Stimulated activated naive CD8-positive, alpha-beta T cell treated with anti-CD3 and anti-CD28 coated beads, Interleukin-15, Interleukin-2, amounts not matched to agents 100 U/mL and 50 U/mL, for 24 hours (primary cell): Measurements from ENCODE around the gene KRTAP19-4.
"Not testable (repeated sequence)": the region's sequence is repeated elsewhere in the genome, so short reads cannot be mapped to it uniquely, and the experiment has no call there.

Experiments used
- ATAC-seq: fragments of 150-1000 bp; cut with Tn5 transposase; one replicate; pipeline ENCODE4 v1.10.0; 2021
- DNase-seq: peaks from one replicate; pipeline ENCODE4 v3.0.0; 2021

KRTAP19-4 gene

GRCh38 chr21:30497065-30497464, at the start of gene KRTAP19-4:
TSS of gene KRTAP19-4 (minus strand) at chr21:30497165. CDS start at chr21:30497110, 55 bp downstream.
- DNase-seq (no peak), ATAC-seq (no peak)

- DNase-seq (no peak), ATAC-seq (no peak)
These were observed 44.8 kb upstream of the KRTAP19-4 start, which contains the start of gene KRTAP19-6 for GRCh38 chr21:30541764-30542163. TSS of gene KRTAP19-6 (minus strand) at chr21:30541864. CDS start at chr21:30541833, 31 bp downstream.

DNA sequence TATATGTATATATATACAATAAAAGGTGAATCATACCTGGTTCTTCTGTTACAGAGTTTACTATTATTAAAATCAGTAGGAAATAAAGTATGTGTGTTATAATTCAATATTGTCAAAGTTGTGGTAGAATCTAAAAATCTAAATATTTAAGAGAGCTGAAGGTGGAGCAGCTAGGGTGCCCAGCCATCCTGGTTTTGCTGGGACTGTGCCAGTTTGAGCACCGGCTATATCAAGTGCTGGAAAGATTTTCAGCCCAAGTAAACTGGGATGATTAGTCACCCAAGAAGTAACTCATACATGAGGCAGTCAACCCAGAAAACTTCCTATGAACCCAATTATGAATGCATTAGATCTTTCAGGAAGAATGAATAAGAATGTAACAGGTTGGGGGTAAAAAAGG, 21.9 kb upstream of the KRTAP19-4 start:
- ATAC-seq: no peak
- DNase-seq: no peak

DNA sequence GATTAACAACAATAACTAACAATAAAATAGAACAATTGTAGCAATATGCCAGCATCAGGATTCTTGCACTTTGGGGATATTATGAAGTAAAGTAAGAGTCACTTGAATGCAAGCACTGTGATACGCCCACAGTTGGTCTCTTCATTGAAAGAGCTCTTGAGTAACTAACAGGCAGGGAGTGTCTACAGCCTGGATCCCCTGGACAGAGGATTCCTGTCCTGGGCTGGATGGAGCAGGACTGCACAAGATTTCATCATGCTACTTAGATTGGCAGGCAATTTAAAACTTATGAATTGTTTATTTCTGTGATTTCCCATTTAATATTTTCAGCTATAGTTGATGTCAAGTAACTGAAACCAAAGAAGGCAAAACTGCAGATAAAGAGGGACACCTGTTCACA, 18.7 kb upstream of the KRTAP19-4 start:
- ATAC-seq: no peak

GRCh38 chr21:30505621-30506205, 8.7 kb upstream of the KRTAP19-4 start:
- not testable (repeated sequence) for ATAC-seq, DNase-seq

More for the DNA sequence above, 18.7 kb upstream of the KRTAP19-4 start:
- no peak for DNase-seq

GRCh38 chr21:30502041-30502440, 5.1 kb upstream of the KRTAP19-4 start, which contains the start of gene KRTAP19-5:
TSS of gene KRTAP19-5 (minus strand) at chr21:30502141. CDS start at chr21:30502090, 51 bp downstream.
- ATAC-seq (no peak), DNase-seq (no peak)

DNA sequence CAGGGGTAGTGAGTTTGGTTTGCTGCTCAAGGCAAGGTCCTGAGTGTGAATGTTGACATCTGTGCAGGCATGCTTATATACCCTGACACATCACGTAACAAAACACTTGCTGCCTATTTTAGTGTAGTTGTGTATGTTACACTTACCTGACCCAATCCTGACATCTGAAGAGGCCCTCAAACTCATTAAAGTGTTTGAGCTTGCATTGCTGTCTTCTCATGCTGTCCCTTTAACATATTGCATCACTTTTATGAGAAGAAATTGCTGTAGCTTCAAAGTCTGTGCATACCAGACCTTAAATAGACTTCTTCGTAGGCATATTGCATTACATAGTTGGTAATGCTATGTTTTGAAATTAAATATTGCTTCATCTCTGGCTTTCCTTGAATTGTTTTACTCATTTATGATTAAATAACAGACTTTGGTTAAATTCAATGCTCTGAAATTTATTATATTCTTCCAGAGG, 5.0 kb downstream of the KRTAP19-4 start, which contains the start of gene KRTAP19-3:
KRTAP19-3 (minus strand) TSS at position 51 of the 466 bp plus-strand sequence. CDS start 56 bp downstream, outside the sequence.
- ATAC-seq (no peak), DNase-seq (no peak)

DNA sequence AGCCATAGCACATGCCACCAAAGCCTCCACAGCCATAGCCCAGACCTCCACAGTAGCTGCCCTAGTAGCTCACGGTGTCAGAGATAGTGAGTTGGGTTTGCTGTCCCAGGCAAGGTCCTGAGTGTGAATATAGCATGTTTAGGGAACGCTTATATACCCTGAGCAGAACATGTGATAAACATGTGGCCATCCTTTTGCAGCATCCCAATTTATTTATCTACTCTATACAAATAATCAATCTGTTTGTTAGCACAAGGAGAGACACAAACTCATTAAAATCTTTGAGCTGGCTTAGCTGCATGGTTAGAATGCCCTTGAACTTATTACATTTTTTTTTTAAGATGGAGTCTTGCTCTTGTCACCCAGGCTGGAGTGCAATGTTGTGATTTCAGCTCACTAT, 9.6 kb downstream of the KRTAP19-4 start, which contains the start of gene KRTAP19-2:
KRTAP19-2 (minus strand) TSS at position 101 of the 400 bp plus-strand sequence; CDS start at position 13, 88 bp downstream.
- no peak for ATAC-seq

DNA sequence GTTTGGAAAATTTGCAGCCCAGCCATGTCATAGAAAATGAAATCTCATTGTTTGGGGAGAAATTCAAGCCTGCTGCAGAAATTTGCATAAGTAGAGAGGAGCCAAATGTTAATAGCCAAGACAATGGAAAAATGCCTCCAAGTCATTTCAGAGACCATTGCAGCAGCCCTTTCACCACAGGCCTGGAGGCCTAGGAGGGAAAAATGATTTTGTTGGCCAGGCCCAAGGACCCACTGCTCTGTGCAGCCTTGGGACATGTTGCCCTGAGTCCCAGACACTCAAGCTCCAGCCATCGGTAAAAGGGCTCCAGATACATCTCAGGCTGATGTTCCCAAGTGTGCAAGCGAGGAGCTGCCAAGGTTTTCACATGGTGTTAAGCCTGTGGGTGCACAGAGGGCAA, 10.8 kb downstream of the KRTAP19-4 start:
- ATAC-seq: no peak
- DNase-seq: no peak

More for the DNA sequence above, 9.6 kb downstream of the KRTAP19-4 start, which contains the start of gene KRTAP19-2:
- DNase-seq: no peak

- no peak for ATAC-seq
These were observed 14.8 kb downstream of the KRTAP19-4 start for GRCh38 chr21:30482130-30482529.

DNA sequence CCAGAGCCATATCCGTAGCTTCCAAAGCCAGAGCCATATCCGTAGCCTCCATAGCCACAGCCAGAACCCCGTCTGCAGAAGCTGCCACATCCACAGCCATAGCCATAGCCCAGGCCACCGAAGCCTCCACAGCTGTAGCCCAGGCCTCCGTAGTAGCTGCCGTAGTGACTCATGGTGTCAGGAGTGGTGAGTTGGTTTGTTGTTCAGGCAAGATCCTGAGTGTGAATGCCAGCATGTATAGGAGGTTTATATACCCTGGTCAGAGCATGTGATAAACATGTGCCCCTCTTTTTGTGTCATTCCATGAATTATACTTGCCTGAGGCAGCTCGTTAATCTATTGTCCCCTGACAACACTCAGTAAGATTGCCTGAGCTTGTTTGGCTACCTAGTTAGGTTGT, 16.8 kb downstream of the KRTAP19-4 start, which contains the start of gene KRTAP19-1:
KRTAP19-1 (minus strand) TSS at position 223 of the 400 bp plus-strand sequence; CDS start at position 173, 50 bp downstream.
- ATAC-seq (no peak), DNase-seq (no peak)

More at GRCh38 chr21:30482130-30482529, 14.8 kb downstream of the KRTAP19-4 start:
- DNase-seq: no peak

DNA sequence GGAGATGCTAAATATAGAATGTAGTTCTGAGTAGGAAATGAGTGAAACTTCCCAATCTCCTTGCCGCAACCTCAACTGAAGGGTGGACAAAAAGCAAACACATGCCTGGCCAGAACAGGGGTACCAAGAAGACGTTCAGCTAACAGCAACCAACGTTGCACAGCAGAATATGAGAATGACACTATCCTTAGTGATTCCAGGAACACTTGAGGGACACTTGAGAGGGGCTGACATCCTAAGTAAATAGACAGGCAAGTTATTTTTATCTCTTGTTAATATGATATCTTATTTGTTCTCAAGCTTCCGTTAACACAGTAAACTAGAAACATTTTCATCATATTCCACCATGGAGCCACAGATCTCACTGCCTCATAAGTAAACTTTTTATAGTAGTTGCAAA, 17.7 kb downstream of the KRTAP19-4 start:
- ATAC-seq: no peak
- no peak for DNase-seq

DNA sequence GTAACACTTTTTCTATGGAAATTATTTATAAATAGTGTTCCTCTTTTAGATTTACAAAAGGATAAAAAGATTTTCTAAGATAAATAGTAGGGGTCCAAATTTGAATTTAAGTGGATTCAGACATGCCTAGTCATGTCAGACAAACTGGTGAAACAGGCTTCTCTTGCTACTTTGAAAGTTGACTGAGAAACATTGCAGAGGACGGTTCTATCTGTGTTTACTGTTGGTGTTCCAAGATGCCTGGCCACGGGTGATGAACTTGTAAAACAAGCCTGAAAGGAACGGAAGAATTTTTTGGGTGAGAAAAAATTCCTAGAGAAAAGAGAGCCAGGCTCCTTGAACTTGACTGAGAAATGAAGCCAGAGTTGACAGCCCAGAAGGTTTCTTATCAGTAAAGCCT, 19.0 kb downstream of the KRTAP19-4 start:
- DNase-seq (no peak), ATAC-seq (no peak)

- DNase-seq: no peak
- ATAC-seq: no peak
These were observed 27.9 kb downstream of the KRTAP19-4 start for GRCh38 chr21:30468900-30469714.

GRCh38 chr21:30463713-30464112, 33.3 kb downstream of the KRTAP19-4 start:
- DNase-seq: no peak
- ATAC-seq: no peak

DNA sequence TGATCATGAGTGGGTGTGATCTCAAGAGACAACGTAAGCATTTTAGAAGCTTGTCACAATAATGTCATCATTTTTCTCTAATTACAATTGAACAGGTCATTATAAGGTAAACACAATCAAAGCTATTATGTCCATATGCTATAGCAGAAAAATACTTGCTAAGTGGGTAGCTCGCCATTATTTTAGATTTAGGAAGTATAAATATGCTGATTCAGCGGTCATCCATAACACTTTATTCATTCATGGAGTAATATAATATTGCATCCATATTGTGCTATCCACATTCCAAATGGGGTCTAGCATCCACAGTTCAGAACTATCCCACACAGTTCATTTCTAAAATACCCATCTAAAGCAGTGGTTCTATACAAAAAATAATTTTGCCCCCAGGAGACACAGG, 48.5 kb downstream of the KRTAP19-4 start:
- DNase-seq (no peak), ATAC-seq (no peak)

DNA sequence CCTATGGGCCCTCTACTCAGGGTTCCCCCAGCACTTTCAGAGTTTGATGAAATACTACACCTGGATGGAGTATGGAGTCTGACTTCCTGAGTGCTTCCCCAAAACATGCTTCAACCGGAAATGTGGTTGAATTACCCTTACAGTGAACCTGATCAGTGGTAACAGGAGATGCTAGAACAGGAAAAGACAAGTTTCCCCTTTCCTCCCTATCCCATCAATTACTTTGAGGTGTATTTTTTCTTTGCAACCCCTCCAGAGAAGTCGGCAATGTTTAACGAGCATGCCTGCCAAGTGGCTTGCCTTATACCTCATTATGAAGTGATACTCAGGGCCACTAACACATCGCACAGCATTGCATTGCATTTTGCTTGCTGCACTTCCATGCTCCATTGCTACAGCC, 49.9 kb downstream of the KRTAP19-4 start:
- ATAC-seq: no peak
- no peak for DNase-seq
